ENCODE results near the gene ZNF12. TPM values are rescaled to one million over a fixed set of nuclear protein-coding genes. Genes with fewer than 3 reads are reported as not detected.

Gene ZNF12
- total and polyA plus RNA-seq, 4 donors, result 4.4 to 9.9 (median 7.6) TPM

- Histone ChIP-seq H3K36me3 (ENCODE audit: control insufficient read depth in 4 of 4, insufficient read depth in 3 of 4, low read depth in 1 of 4, low read length in 3 of 4) (peaks cover 3 to 30% (median 18%) of the 10 kb centered on the region in 4 donors), H3K9me3 (ENCODE audit: control insufficient read depth in 4 of 4, low read length in 3 of 4) (no peaks in the 10 kb centered on the region), H3K27me3 (ENCODE audit: control insufficient read depth in 4 of 4, insufficient read depth in 4 of 4, low read length in 3 of 4) (no peaks in the 10 kb centered on the region), H3K4me3 (ENCODE audit: low read depth in 1 of 3, low read length in 3 of 3) (no peak overlapping the region), H3K9ac (ENCODE audit: low read depth in 1 of 2, low read length in 2 of 2) (no peak overlapping the region), H3K27ac (ENCODE audit: low read depth in 1 of 2, low read length in 2 of 2) (no peak overlapping the region), H3K4me1 (ENCODE audit: control insufficient read depth in 4 of 4, insufficient read depth in 4 of 4, low read length in 3 of 4) (peaks cover 7 to 20% (median 14%) of the 10 kb centered on the region in 4 donors)
- TF ChIP-seq CTCF (IDR thresholded peaks at IDR 0.05; ENCODE audit: low read depth, low read length, missing input control) (no peak), RAD21 (IDR thresholded peaks at IDR 0.05) (no peak), FOXA1 (IDR thresholded peaks at IDR 0.05) (no peak), NR2F2 (IDR thresholded peaks at IDR 0.05) (no peak), HNF4G (IDR thresholded peaks at IDR 0.05) (no peak), YY1 (IDR thresholded peaks at IDR 0.05) (no peak), SP1 (IDR thresholded peaks at IDR 0.05) (no peak), ZBTB33 (IDR thresholded peaks at IDR 0.05) (no peak), TAF1 (conservative IDR thresholded peaks at IDR 0.05) (no peak), RXRA (IDR thresholded peaks at IDR 0.05) (no peak)
- TF ChIP-seq, protein P1, sequence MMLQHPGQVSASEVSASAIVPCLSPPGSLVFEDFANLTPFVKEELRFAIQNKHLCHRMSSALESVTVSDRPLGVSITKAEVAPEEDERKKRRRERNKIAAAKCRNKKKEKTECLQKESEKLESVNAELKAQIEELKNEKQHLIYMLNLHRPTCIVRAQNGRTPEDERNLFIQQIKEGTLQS (IDR thresholded peaks at IDR 0.05), result no peak
- 95% methylated on average over 11 of the region's 11 CpGs for WGBS
- no peak for DNase-seq (ENCODE audit: low spot score)
Observed at GRCh38 chr7:6639627-6640026, 67.1 kb downstream of the ZNF12 start.

GRCh38 chr7:6639032-6639431 is 67.7 kb downstream of the ZNF12 start:
- no peak overlapping the region for H3K9ac ChIP-seq (ENCODE audit: low read depth in 1 of 2, low read length in 2 of 2)
- no peak overlapping the region for H3K4me3 ChIP-seq (ENCODE audit: low read depth in 1 of 3, low read length in 3 of 3)
- peaks cover 7 to 20% (median 14%) of the 10 kb centered on the region in 4 donors for H3K4me1 ChIP-seq (ENCODE audit: control insufficient read depth in 4 of 4, insufficient read depth in 4 of 4, low read length in 3 of 4)

More at GRCh38 chr7:6639032-6639431, 67.7 kb downstream of the ZNF12 start:
- Histone ChIP-seq H3K36me3 (ENCODE audit: control insufficient read depth in 4 of 4, insufficient read depth in 3 of 4, low read depth in 1 of 4, low read length in 3 of 4) (peaks cover 3 to 24% (median 15%) of the 10 kb centered on the region in 4 donors), H3K27ac (ENCODE audit: low read depth in 1 of 2, low read length in 2 of 2) (no peak overlapping the region), H3K9me3 (ENCODE audit: control insufficient read depth in 4 of 4, low read length in 3 of 4) (no peaks in the 10 kb centered on the region), H3K27me3 (ENCODE audit: control insufficient read depth in 4 of 4, insufficient read depth in 4 of 4, low read length in 3 of 4) (no peaks in the 10 kb centered on the region)
- no peak for DNase-seq (ENCODE audit: low spot score)
- WGBS, result 90% methylated on average over 4 of the region's 4 CpGs
- no peak for TF ChIP-seq EGR1 (IDR thresholded peaks at IDR 0.05; ENCODE audit: low read depth in 2 of 2)
- TF ChIP-seq FOXA1 (IDR thresholded peaks at IDR 0.05), result no peak
- no peak for TF ChIP-seq RXRA (IDR thresholded peaks at IDR 0.05)
- no peak for TF ChIP-seq HNF4G (IDR thresholded peaks at IDR 0.05)
- no peak for TF ChIP-seq CTCF (IDR thresholded peaks at IDR 0.05; ENCODE audit: low read depth, low read length, missing input control)
- TF ChIP-seq JUND (IDR thresholded peaks at IDR 0.05), result no peak
- TF ChIP-seq SP1 (IDR thresholded peaks at IDR 0.05), result no peak
- TF ChIP-seq YY1 (IDR thresholded peaks at IDR 0.05), result no peak
- no peak for TF ChIP-seq MAX (IDR thresholded peaks at IDR 0.05)
- no peak for TF ChIP-seq RAD21 (IDR thresholded peaks at IDR 0.05)
- no peak for TF ChIP-seq FOXA2 (IDR thresholded peaks at IDR 0.05)
- no peak for TF ChIP-seq REST (IDR thresholded peaks at IDR 0.05)
- TF ChIP-seq HNF4A (conservative IDR thresholded peaks at IDR 0.05), result no peak

Measured in liver (tissue), 9 donors.